ENCODE measurements around the gene SEMA3A.

- TF ChIP-seq CTCF (conservative IDR thresholded peaks at IDR 0.05): no peak
- no peak for TF ChIP-seq EZH2 (IDR thresholded peaks at IDR 0.05; ENCODE audit: low read depth)
These were observed 176.9 kb downstream of the SEMA3A start for GRCh38 chr7:84017651-84018050.

Measured in PC-9 (cell line).